Heart right ventricle (tissue), 16 donors: ENCODE data around the gene SEMA3F. TPM values are rescaled to one million over a fixed set of nuclear protein-coding genes. Genes with fewer than 3 reads are reported as not detected.

Experiments used
- ATAC-seq, 8 donors: fragments of 200-7000 bp; cut with Tn5 transposase; one replicate each; pipeline ENCODE4 v1.9.1; 2020; ENCODE audit warnings: mild to moderate bottlenecking in 8 of 8, moderate library complexity in 8 of 8, moderate number of reproducible peaks in 1 of 8
- DNase-seq, 2 donors: peaks; one replicate each; pipeline ENCODE4 v3.0.0-alpha.2; 2020
- H3K27ac ChIP-seq, 10 donors: fragments of 200-600 bp; sonication (generic) in 2 of 10; one replicate each; pipeline versions ENCODE4 v1.5.0 to v1.8.0; 2020 to 2022; ENCODE audit warnings: mild to moderate bottlenecking in 3 of 10
- H3K27me3 ChIP-seq, 7 donors: fragments of 200-600 bp; one replicate each; pipeline ENCODE4 v1.8.0; 2021 to 2022; ENCODE audit warnings: mild to moderate bottlenecking in 2 of 7
- H3K36me3 ChIP-seq, 9 donors: fragments of 200-600 bp; sonication (generic) in 1 of 9; one replicate each; pipeline versions ENCODE4 v1.5.0 to v1.8.0; 2020 to 2022; ENCODE audit warnings: mild to moderate bottlenecking in 2 of 9
- H3K4me1 ChIP-seq, 9 donors: fragments of 200-600 bp; sonication (generic) in 1 of 9; one replicate each; pipeline versions ENCODE4 v1.5.0 to v1.8.0; 2020 to 2022; ENCODE audit warnings: mild to moderate bottlenecking in 4 of 9
- H3K4me3 ChIP-seq, 10 donors: fragments of 200-600 bp; sonication (generic) in 2 of 10; one replicate each; pipeline versions ENCODE4 v1.5.0 to v1.8.0; 2020 to 2022; ENCODE audit warnings: mild to moderate bottlenecking in 7 of 10, moderate library complexity in 2 of 10
- H3K9me3 ChIP-seq, 11 donors: fragments of 200-600 bp in 10 of 11; sonication (generic) in 2 of 11; one replicate each; pipeline versions ENCODE4 v1.5.0 to v1.8.0; 2013 to 2022; ENCODE audit warnings: mild to moderate bottlenecking in 2 of 11, control low read depth in 1 of 11, moderate library complexity in 1 of 11
- WGBS, 2 donors: extraction: QIAGEN DNeasy Blood & Tissue Kit; methylation state at CpG; one replicate each; pipeline ENCODE4 v1.1.7; 2013; ENCODE audit warnings: inconsistent platforms in 1 of 2; 5-methylcytosine and 5-hydroxymethylcytosine counted together
- intact Hi-C, 10 donors: fragments of 100-400 bp; cut with DNase I; formaldehyde crosslinking; loops; one replicate each; pipeline versions ENCODE4 v1.11.1 to v1.14.2; 2022
- polyA plus RNA-seq, 2 donors: library from polyadenylated mRNA; stranded (reverse); fragments of 200-250 nt; gene quantifications; one replicate each; pipeline ENCODE4 v1.2.3, GENCODE V29; 2013
- total RNA-seq, 10 donors: library from RNA; stranded (reverse); fragmentation: NEBNext Ultra II Directional in 3 of 10; extraction: Animal tissue kit (Norgen Biotek cat#: 25700) in 3 of 10; gene quantifications; one replicate each; pipeline versions ENCODE4 v1.2.1 to v1.2.4, GENCODE V29; 2021 to 2023
- TF ChIP-seq, protein P1 (sequence below), 9 donors: fragments of 200-600 bp; sonication (generic) in 2 of 9; IDR thresholded peaks; one replicate each; pipeline versions ENCODE4 v1.5.0 to v1.8.0; 2021 to 2022; ENCODE audit warnings: antibody characterized with exemption in 9 of 9, mild to moderate bottlenecking in 5 of 9, moderate library complexity in 1 of 9
- donor health status: Arrhythmogenic right ventricular cardiomyopathy.
- donor health status: ischemic (EF 13 %, LVEDD 7.1; RV severe dilation, severe dysfunction).
- donor health status: healthy with polysubstance abuse.
- donor health status: DM: no; HTN: yes; CAD: no.
- donor health status: DM: no; HTN: no; CAD: no.
- donor health status: ischemic (EF 25% LVEDD 6.9; RV normal size, moderate dysfunction).
- donor health status: ischemic (EF 25% LVEDD 5.7; RV mildly dilated, moderate dysfunction).
- donor health status: healthy.
- donor health status: DM: yes; HTN: yes; CAD: no.
- donor health status: Ischemic cardiomyopathy.
- donor health status: ischemic (EF 35%, LVEDD 5.7; RV mildly dilated, moderate dysfunction).
- donor health status: nonischemic (EF 11% LVEDD 7.7; RV severe dilation, severe dysfunction).
- donor health status: DM: yes; HTN: yes; CAD: no.
- donor health status: PGD.
- donor health status: ischemic (EF 29% LVEDD 5.4; RV normal size, mild dysfunction).
- donor health status: nonischemic (EF 23%, LVEDD 6.1; RV moderate dilation, normal function).

SEMA3F gene
- total and polyA plus RNA-seq, 12 donors, result 5.1 to 37.2 (median 12.3) TPM

DNA sequence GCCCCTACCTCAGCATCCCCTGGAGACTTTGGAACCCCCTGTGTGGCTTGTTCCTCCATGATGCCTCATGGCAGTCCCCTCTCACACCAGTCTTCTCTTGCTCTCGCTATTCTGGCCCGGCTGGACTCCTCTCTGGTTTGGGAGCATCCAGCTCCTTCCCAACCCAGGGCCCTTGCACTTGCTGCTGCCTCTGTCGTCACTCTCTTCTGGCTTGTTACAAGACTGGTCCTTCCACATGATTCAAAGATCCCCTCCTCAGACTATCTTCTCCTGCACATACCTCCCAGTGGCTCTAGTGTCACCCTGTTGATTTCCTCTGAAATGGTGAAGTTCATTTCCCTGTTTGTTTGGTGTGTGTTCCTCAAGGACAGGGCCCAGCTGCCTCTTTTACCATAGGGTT lies 74.4 kb downstream of the SEMA3F start:
- Histone ChIP-seq H3K27me3 (no peaks in the 10 kb centered on the region), H3K4me1 (peaks cover 8 to 59% (median 22%) of the 10 kb centered on the region in 9 donors), H3K27ac (peak overlapping the region in 2 of 10 donors; percentile 21 to 85), H3K9me3 (no peaks in the 10 kb centered on the region), H3K4me3 (no peak overlapping the region), H3K36me3 (no peaks in the 10 kb centered on the region)
- no peak for DNase-seq
- ATAC-seq, result no peak
- 89 to 93% methylated on average over 3 of the region's 3 CpGs for WGBS, 2 donors
- TF ChIP-seq, protein P1, sequence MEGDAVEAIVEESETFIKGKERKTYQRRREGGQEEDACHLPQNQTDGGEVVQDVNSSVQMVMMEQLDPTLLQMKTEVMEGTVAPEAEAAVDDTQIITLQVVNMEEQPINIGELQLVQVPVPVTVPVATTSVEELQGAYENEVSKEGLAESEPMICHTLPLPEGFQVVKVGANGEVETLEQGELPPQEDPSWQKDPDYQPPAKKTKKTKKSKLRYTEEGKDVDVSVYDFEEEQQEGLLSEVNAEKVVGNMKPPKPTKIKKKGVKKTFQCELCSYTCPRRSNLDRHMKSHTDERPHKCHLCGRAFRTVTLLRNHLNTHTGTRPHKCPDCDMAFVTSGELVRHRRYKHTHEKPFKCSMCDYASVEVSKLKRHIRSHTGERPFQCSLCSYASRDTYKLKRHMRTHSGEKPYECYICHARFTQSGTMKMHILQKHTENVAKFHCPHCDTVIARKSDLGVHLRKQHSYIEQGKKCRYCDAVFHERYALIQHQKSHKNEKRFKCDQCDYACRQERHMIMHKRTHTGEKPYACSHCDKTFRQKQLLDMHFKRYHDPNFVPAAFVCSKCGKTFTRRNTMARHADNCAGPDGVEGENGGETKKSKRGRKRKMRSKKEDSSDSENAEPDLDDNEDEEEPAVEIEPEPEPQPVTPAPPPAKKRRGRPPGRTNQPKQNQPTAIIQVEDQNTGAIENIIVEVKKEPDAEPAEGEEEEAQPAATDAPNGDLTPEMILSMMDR (IDR thresholded peaks at IDR 0.05), result no peak
- intact Hi-C loops, result loop anchor here in 3 of 10 donors (2.0 to 5.0 kb wide), 3 partner anchors 37 to 43 kb away; partner anchors contain the start of gene GNAT1 (in 1 of the 3)

DNA sequence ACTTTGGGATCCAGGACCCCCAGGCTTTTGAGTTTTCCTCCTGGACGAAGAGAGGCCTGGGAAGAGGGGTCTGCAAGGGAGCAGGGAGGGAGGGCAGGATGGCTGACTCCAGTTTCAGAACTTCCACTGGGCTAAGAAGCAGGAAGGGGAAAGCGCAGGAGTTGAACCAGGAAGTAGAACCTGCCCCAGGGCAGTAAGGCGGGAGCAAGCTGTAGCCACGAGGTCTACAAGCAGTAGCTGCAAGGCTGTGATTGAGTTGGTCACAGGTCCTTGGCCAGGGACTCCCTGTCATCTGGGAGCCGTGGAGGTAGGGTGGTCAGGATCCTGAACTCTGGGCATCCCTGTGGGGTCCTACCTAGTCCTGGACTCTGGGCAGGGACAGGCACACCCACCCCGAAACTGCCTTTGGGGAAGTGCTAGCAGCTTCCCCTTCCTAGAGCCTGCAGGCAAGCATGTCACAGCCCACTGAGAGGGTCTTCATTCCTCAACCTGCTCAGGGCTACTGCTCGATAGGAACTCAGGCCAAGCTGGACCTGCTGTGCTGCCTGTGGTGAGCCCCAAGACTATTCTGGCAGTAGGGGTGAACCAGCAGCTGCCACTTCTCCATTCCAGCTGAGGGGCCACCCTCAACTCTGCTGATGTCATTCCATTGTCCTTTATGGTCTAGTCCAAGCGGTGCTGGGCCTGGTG lies 75.1 kb downstream of the SEMA3F start:
- no peaks in the 10 kb centered on the region for H3K36me3 ChIP-seq
- no peak overlapping the region for H3K4me3 ChIP-seq
- ATAC-seq, result no peak
- peak overlapping the region in 3 of 10 donors; percentile 0 to 85 (median 21) for H3K27ac ChIP-seq
- intact Hi-C loops, result no loop called here
- H3K9me3 ChIP-seq, result no peaks in the 10 kb centered on the region
- DNase-seq, result no peak
- TF ChIP-seq, protein P1 (IDR thresholded peaks at IDR 0.05), result no peak
- WGBS, 2 donors, result 86% methylated on average over 8 of the region's 8 CpGs
- H3K4me1 ChIP-seq, result peaks cover 8 to 66% (median 28%) of the 10 kb centered on the region in 9 donors
- no peaks in the 10 kb centered on the region for H3K27me3 ChIP-seq

DNA sequence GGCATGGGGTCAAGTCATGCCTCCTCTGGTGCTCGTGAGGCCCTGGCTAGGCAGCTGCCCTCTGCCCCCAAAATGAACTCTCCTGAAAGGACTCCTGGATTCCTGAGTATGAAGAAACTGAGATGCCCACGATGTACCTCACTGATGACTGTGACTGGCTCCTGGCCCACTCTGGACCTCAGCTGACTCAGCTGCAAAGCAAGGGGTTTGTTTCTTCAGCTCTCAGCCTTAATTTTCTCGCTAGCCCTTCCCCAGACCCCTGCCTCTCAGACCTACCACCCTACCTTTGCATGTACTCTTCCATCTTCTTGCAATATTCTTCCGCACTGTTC lies 75.6 kb downstream of the SEMA3F start:
- H3K36me3 ChIP-seq, result no peaks in the 10 kb centered on the region
- no peaks in the 10 kb centered on the region for H3K9me3 ChIP-seq
- H3K27me3 ChIP-seq, result no peaks in the 10 kb centered on the region
- H3K4me1 ChIP-seq, result peaks cover 8 to 70% (median 29%) of the 10 kb centered on the region in 9 donors
- ATAC-seq (no peak), DNase-seq (no peak)
- H3K4me3 ChIP-seq, result no peak overlapping the region
- 91 to 92% methylated on average over 4 of the region's 4 CpGs for WGBS, 2 donors
- intact Hi-C loops, result no loop called here
- peak overlapping the region in 2 of 10 donors; percentile 0 to 85 for H3K27ac ChIP-seq
- TF ChIP-seq, protein P1 (IDR thresholded peaks at IDR 0.05), result no peak

DNA sequence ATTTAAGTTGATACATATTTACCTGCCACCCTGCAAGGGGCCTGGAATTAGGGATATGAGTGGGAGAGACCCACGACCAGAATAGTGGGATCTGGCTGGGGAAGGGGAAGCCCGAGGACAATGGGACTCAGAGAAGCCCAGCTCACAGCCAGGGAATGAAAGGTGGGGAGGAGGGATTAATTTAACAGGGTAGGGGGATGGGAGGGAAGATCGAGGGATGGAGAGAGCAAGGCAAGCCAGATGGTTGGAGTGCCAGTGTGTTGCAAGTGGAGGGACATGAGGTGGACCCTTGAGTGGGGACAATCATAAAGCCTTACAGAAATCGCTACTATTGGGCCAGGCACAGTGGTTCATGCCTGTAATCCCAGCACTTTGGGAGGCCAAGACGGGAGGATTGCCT lies 76.5 kb downstream of the SEMA3F start:
- H3K27ac ChIP-seq, result no peak overlapping the region
- H3K9me3 ChIP-seq, result no peaks in the 10 kb centered on the region
- TF ChIP-seq, protein P1 (IDR thresholded peaks at IDR 0.05), result no peak
- no peaks in the 10 kb centered on the region for H3K36me3 ChIP-seq
- no peak overlapping the region for H3K4me3 ChIP-seq
- intact Hi-C loops, result no loop called here
- ATAC-seq (no peak), DNase-seq (no peak)
- peaks cover 8 to 62% (median 24%) of the 10 kb centered on the region in 9 donors for H3K4me1 ChIP-seq
- no peaks in the 10 kb centered on the region for H3K27me3 ChIP-seq
- WGBS, 2 donors, result 81 to 88% methylated on average over 5 of the region's 5 CpGs
